Hypothalamus (tissue), 51 donors: ENCODE measurements around the gene SLC9A9.
A peak's percentile ranks its signal among the peaks of the same experiment; 100 is the strongest.
"Not testable (repeated sequence)": the region's sequence is repeated elsewhere in the genome, so short reads cannot be mapped to it uniquely, and the experiment has no call there.

Experiments used
- DNase-seq, 51 donors: peaks; one replicate each; lab custom pipeline; 2025; lab: John Stamatoyannopoulos, UW

Gene SLC9A9

DNA sequence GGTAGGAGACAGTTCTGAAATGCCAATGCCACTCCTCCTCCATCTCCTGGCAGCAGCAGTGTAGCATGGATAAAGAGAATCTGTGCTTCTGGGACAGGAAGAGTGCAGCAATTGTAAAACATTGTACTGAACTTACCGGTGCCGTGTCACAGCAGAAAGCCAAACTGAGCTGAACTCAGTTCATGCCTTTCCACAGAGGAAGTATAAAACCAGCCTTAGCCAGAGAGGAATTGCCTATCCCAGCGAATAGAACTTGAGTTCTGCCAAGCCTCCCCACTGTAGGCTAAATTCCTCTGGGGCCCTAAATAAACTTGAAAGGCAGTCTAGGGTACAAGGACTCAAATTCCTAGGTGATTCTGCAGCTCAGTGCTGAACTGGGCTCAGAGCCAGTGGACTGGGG lies 148.8 kb downstream of the SLC9A9 start:
- peak in 2 of 51 donors; percentile 8 to 14 for DNase-seq

DNA sequence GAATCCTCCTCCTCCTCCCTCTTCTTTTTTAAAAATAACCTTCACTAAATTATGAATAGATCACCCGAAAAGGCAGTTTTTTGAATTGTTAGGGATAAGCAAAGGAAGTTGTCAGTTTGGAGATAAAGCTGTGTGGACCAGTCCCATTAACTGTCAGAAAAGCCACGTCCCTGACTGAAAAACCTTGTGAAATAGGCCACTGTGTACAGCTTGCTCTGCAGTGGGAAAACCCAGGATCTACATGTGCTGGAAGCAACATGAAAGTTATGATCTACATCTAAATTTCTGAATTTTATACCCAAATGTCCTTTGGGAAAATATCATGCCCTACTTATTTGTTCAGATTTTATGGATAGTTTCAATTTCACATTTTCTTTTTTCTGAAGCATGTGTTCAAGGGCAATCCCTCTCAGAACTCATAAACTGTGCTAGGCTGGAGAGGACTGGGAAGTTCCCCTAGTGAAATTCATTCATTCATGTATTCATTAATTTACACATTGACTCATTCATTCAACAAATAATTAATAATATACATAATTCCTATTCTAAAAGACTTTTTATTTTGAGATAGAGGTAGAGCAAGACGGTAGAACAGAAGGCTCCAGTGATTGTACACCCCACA lies 149.5 kb downstream of the SLC9A9 start:
- no peak for DNase-seq

GRCh38 chr3:143697975-143698374 lies 150.3 kb downstream of the SLC9A9 start:
- DNase-seq, result peak in 2 of 51 donors; percentile 6 to 8

DNA sequence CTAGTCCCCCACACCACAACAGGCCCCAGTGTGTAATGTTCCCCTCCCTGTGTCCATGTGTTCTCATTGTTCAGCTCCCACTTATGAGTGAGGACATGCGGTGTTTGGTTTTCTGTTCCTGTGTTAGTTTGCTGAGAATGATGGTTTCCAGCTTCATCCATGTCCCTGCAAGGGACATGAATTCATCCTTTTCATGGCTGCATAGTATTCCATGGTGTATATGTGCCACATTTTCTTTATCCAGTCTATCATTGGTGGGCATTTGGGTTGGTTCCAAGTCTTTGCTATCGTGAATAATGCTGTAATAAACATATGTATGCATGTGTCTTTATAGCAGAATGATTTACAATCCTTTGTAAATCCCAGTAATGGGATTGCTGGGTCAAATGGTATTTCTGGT lies 152.9 kb downstream of the SLC9A9 start:
- not testable (repeated sequence) for DNase-seq

GRCh38 chr3:143693506-143693905 lies 154.8 kb downstream of the SLC9A9 start:
- no peak for DNase-seq

GRCh38 chr3:143686638-143687197 lies 161.6 kb downstream of the SLC9A9 start:
- DNase-seq, result no peak

DNA sequence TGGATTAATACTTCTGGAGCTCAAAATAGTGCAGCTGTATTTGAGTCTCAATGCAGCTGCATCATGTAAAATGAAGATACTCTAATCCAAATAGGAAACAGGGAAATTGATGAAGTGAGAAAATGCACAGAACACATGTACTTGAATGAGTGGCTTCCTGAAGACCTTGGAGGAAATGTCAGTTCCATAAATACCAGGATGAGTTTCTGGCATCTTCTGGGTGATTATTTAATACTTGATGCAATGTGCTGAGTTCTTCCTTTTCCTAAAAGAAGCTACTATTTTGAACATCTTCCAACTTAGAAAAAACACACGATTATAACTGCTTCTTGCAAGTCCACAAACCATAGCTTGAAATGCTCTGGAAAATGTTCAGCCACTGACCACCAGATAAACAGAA lies 162.8 kb downstream of the SLC9A9 start:
- DNase-seq, result no peak

GRCh38 chr3:143677430-143677829 lies 170.8 kb downstream of the SLC9A9 start:
- no peak for DNase-seq

DNA sequence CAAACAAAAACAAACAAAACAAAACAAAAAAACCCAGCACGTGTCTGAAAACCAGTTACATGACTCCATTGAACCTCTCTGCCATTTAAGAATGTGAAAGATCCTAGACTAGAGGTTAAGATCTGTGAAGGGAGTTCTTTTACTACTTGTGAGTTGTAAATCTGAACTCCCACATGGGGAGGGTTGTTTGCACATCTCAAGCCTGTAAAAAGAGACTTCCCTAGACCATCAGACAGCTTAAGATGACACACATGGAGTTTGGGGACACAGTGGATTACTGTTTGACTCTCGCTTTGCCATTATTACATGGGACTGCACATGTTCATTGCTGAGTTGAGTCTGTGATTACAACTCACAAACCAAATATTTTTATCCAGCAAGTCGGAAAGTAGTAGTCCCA lies 171.5 kb downstream of the SLC9A9 start:
- DNase-seq, result no peak

DNA sequence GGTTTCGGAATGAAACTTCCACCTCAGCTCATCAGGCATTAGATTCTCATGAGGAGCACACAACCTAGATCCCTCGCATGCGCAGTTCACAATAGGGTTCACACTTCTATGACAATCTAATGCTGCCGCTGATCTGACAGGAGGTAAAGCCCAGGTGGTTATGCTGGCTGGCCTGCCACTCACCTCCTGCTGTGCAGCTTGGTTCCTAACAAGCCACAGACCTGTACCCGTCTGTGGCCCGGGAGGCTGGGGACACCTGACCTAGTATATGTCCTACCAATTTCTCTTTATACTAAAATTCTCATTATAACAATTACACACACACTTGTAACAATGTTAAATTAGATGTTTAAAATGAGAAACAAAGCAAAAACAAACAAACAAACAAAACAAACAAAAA lies 172.2 kb downstream of the SLC9A9 start:
- DNase-seq, result no peak

- peak in 47 of 51 donors; percentile 1 to 82 (median 30) for DNase-seq
Observed at GRCh38 chr3:143674100-143674968, 173.9 kb downstream of the SLC9A9 start.

DNA sequence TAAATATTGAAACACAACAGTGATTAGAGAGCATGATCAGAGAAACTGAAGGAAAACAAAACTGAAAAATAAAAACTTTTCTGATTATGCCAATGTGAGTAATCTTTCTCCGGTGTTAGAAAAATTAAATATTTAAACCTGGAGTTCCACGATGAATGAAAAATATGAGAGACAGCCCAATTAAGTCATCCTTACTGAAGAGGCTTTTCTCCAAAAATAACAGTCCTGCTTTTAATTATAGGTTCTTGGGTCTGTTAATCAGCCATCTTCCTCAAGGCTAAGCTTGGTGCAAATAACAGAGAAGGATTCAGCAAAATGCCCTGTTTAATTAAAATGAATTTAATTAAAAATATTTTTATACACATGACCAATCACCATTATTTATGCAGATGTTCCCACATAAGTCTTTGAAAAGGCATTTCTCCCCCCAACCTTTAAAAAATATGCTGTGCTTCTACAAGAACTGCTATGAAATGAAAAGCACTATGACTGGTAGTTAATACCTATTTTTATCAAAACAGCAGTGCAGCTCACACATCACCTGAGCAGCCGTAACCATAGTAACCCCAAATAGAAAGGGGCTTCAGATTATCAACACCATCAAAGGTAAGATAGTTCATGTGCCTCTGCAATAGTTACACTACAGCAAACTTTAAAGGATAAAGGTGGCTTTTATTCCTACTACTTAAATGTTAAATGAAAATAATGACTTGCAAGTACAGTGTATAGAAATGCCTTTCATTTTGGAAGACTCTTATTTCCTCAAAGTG lies 175.7 kb downstream of the SLC9A9 start:
- peak in 3 of 51 donors; percentile 6 to 59 (median 9) for DNase-seq

GRCh38 chr3:143671626-143672025 lies 176.6 kb downstream of the SLC9A9 start:
- no peak for DNase-seq

DNA sequence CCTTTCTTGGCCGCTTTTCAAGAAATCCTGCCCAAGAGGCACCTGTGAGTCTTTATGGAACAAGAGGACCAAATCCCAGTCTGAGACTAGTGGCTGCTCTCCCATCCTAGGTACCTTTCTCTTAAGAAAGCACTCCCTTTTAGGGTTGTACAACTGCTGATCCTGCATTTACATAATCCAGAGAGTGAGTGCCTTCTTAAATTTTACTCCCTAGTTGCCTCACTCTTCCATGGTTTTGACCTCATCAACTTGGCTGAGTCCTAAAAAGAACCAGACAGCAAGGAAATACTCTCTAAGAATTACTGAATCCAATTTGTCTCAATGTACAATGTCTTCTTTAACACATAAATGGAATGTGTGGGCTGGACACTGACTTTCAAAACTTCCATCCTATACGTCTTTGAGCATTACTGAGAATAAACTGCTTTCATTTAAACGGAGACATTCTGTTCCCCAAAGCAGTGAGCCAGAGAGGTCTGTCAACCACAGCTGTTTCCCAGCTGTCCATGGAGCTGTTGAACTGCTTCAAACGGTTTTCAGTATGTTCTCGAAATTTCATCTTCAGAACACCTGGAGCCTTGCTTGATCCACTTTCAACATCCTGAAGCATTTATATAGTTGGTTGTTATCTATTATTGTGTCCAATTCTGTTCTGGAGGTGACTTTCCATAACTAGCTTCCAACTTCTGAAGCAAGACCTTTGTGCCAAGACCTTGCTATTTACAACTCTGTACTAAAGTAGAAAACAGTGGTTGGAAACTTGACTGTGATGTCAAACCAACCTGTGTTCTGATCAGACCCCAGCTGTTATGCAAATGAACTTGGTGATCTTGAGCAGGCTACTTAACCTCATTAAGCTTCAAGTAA lies 179.1 kb downstream of the SLC9A9 start:
- no peak for DNase-seq

- DNase-seq, result no peak
Observed at GRCh38 chr3:143668385-143668784, 179.9 kb downstream of the SLC9A9 start.

DNA sequence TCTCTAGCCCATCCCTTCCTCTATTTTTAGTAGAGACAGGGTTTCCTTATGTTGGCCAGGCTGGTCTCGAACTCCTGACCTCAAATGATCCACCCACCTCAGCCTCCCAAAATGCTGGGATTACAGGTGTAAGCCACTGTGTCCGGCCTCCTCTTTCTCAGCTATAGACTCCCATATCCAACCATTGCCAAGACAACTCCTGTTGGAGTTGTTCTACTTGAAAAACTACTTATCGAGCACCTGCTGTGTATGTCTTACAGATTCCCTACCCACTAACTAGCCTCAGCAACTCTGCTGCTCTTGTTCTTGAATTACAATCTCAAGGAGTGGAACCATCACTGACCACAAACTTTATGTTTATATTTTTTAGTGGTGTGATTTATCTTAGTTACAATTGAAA lies 186.6 kb downstream of the SLC9A9 start:
- DNase-seq, result no peak

GRCh38 chr3:143658861-143659260 lies 189.4 kb downstream of the SLC9A9 start:
- no peak for DNase-seq

- no peak for DNase-seq
Observed at GRCh38 chr3:143658116-143658515, 190.2 kb downstream of the SLC9A9 start.

GRCh38 chr3:143657391-143657790 lies 190.9 kb downstream of the SLC9A9 start:
- DNase-seq, result no peak

GRCh38 chr3:143654906-143655305 lies 193.4 kb downstream of the SLC9A9 start:
- DNase-seq, result peak in 1 of 51 donors; percentile 45
